Fibroblast of skin of left biceps (primary cell): Measurements from ENCODE around the gene FOXA2.

Source experiments
- DNase-seq, 2 experiments: peaks; one replicate each; pipeline ENCODE4 v3.0.0-alpha.2; 2013; ENCODE audit warnings: low read depth in 2 of 2

FOXA2 gene

GRCh38 chr20:22536956-22537756 lies 47.2 kb downstream of the FOXA2 start:
- DNase-seq, result no peak

GRCh38 chr20:22536141-22536828 lies 48.1 kb downstream of the FOXA2 start:
- DNase-seq, result no peak

DNA sequence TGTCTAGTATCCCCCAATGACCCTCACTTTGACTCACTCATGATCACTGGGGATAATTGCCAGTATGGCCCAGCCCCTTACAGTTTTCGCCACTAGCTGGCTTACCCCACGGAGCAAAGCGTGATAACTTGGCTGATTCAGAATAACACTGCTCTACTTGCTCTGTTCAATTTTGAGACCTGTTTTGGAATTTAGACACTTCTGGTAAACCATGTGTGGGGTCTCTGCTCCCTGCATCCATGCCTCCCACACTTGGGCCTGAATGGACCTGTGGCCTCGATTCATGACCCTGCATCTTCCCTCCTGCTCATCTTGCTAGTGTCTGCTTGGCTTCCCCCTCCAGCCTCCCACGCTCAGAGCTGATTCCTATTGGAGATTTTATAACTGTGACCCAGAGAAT lies 48.9 kb downstream of the FOXA2 start:
- DNase-seq, result no peak

DNA sequence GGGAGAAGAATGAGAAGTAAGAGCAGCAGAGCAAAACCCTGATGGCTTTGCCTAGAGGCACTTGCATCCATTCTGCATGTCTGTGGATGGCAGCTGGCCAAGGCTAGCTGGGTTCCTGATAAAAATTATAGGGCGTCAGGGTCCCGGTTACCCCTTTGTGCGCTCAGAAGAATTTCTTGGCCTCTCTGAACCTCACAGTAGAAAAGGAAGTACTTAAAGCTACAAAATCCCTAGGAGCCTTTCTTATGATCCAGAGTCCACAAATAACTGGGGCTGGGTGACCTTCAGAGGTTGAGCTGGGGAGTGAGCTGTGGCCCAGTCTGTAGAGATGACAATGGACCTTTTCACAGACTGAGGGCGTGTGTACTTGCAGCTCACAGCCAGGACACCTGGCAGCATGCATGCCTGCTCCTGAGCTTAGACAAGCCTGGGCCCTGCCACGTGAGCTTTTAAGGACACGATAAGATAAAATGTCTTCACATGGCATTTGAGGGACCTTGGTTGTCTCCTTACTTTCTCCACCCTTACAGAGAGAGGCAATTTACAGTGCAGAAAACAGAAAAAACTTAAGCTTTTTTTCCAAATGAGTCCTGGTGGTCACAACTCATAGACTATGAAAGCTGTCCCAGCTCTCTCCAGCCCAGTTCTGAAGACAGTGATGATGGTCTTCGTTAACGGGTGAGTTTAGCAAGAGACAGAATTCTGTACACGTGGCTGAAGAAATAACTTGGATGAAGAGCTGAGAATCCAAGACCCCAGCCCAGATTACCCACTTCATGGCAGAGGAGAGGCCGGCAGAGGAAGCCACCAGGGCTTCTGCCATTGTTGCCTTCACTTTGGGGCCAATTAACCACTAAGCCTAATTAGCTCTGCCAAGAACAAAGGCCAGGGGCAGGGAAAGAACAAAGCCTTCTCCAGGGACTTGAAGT lies 50.3 kb downstream of the FOXA2 start:
- no peak for DNase-seq

GRCh38 chr20:22532598-22532997 lies 51.8 kb downstream of the FOXA2 start:
- DNase-seq, result no peak

- DNase-seq, result no peak
Observed at GRCh38 chr20:22531756-22532155, 52.6 kb downstream of the FOXA2 start.

GRCh38 chr20:22531056-22531615 lies 53.2 kb downstream of the FOXA2 start:
- DNase-seq, result no peak
